ENCODE measurements around the gene MYO1A. TPM values are rescaled to one million over a fixed set of nuclear protein-coding genes. Genes with fewer than 3 reads are reported as not detected.
"Not testable (repeated sequence)": the region's sequence is repeated elsewhere in the genome, so short reads cannot be mapped to it uniquely, and the experiment has no call there.

The MYO1A gene
- total RNA-seq, 2 experiments from 2014 or later, result 0.19 to 0.47 TPM

- no peak for TF ChIP-seq EZH2phosphoT487 (IDR thresholded peaks at IDR 0.05; ENCODE audit: borderline replicate concordance, low read depth, low read length)
- TF ChIP-seq CTCF (conservative IDR thresholded peaks at IDR 0.05; ENCODE audit: low read length), result no peak
- H3K27ac ChIP-seq (ENCODE audit: low read depth, low read length, poor library complexity, severe bottlenecking), result no peak overlapping the region
- H3K4me1 ChIP-seq (ENCODE audit: insufficient read depth, low read length, poor library complexity, severe bottlenecking), result no peaks in the 10 kb centered on the region
- no peak overlapping the region for H2AFZ ChIP-seq (ENCODE audit: low read length)
- no peak for DNase-seq (ENCODE audit: low spot score)
- H3K79me2 ChIP-seq (ENCODE audit: insufficient read depth, low read depth, low read length), result no peaks in the 10 kb centered on the region
- BruUV-seq (replicated peaks), result no TSS peak
- H3K9me3 ChIP-seq (ENCODE audit: low read length), result no peaks in the 10 kb centered on the region
- intact Hi-C loops (cut with micrococcal nuclease; ENCODE audit: unreplicated experiment), result no loop called here
- no peaks in the 10 kb centered on the region for H3K36me3 ChIP-seq (ENCODE audit: insufficient read depth, low read length)
- no peak overlapping the region for H3K4me3 ChIP-seq (ENCODE audit: low read depth, low read length, poor library complexity, severe bottlenecking)
- CTCF ChIA-PET (ENCODE audit: unreplicated experiment), result no interaction called here
- no peak overlapping the region for H3K4me2 ChIP-seq (ENCODE audit: low read length)
- POLR2A ChIA-PET, result interaction anchor here (0.6 kb wide), 1 partner anchor 112 kb away, joined by 4 read pairs; no protein-coding TSS in a partner anchor
- H3K9me2 ChIP-seq (ENCODE audit: insufficient read depth, low read length), result no peaks in the 10 kb centered on the region
- no peaks in the 10 kb centered on the region for H4K20me1 ChIP-seq (ENCODE audit: insufficient read depth, low read length)
Measured at GRCh38 chr12:57025196-57025595, 24.7 kb downstream of the MYO1A start.

GRCh38 chr12:57022324-57022723 lies 27.6 kb downstream of the MYO1A start:
- H3K36me3 ChIP-seq (ENCODE audit: insufficient read depth, low read length); H2AFZ ChIP-seq (ENCODE audit: low read length); DNase-seq (ENCODE audit: low spot score); H3K9me3 ChIP-seq (ENCODE audit: low read length); H3K79me2 ChIP-seq (ENCODE audit: insufficient read depth, low read depth, low read length); H3K4me3 ChIP-seq (ENCODE audit: low read depth, low read length, poor library complexity, severe bottlenecking); intact Hi-C loops (cut with micrococcal nuclease; ENCODE audit: unreplicated experiment); H3K27ac ChIP-seq (ENCODE audit: low read depth, low read length, poor library complexity, severe bottlenecking); H3K9me2 ChIP-seq (ENCODE audit: insufficient read depth, low read length); H4K20me1 ChIP-seq (ENCODE audit: insufficient read depth, low read length); H3K4me1 ChIP-seq (ENCODE audit: insufficient read depth, low read length, poor library complexity, severe bottlenecking); CTCF ChIA-PET (ENCODE audit: unreplicated experiment); BruUV-seq (replicated peaks); H3K4me2 ChIP-seq (ENCODE audit: low read length): not testable (repeated sequence)
- POLR2A ChIA-PET, result interaction anchor here (0.9 to 1.3 kb wide), 2 partner anchors 17 to 18 kb away, joined by 3 read pairs; no protein-coding TSS in a partner anchor

GRCh38 chr12:57019983-57020719 lies 29.8 kb downstream of the MYO1A start:
- no peak for DNase-seq (ENCODE audit: low spot score)
- Histone ChIP-seq H3K4me1 (ENCODE audit: insufficient read depth, low read length, poor library complexity, severe bottlenecking) (no peaks in the 10 kb centered on the region), H3K4me2 (ENCODE audit: low read length) (no peak overlapping the region), H3K27ac (ENCODE audit: low read depth, low read length, poor library complexity, severe bottlenecking) (no peak overlapping the region), H3K9me3 (ENCODE audit: low read length) (no peaks in the 10 kb centered on the region), H4K20me1 (ENCODE audit: insufficient read depth, low read length) (no peaks in the 10 kb centered on the region), H2AFZ (ENCODE audit: low read length) (no peak overlapping the region), H3K9me2 (ENCODE audit: insufficient read depth, low read length) (no peaks in the 10 kb centered on the region), H3K79me2 (ENCODE audit: insufficient read depth, low read depth, low read length) (no peaks in the 10 kb centered on the region), H3K36me3 (ENCODE audit: insufficient read depth, low read length) (no peaks in the 10 kb centered on the region), H3K4me3 (ENCODE audit: low read depth, low read length, poor library complexity, severe bottlenecking) (no peak overlapping the region)
- no peak for TF ChIP-seq EZH2phosphoT487 (IDR thresholded peaks at IDR 0.05; ENCODE audit: borderline replicate concordance, low read depth, low read length)
- no peak for TF ChIP-seq CTCF (conservative IDR thresholded peaks at IDR 0.05; ENCODE audit: low read length)
- no TSS peak for BruUV-seq (replicated peaks)
- CTCF ChIA-PET (ENCODE audit: unreplicated experiment), result no interaction called here
- intact Hi-C loops (cut with micrococcal nuclease; ENCODE audit: unreplicated experiment), result no loop called here
- POLR2A ChIA-PET, result interaction anchor here (0.7 kb wide), 1 partner anchor 12 kb away, joined by 3 read pairs; no protein-coding TSS in a partner anchor

Data from OCI-LY7 (cell line).